ENCODE data around the gene TSEN54.

The TSEN54 gene

GRCh38 chr17:75549246-75550138, 33.2 kb downstream of the TSEN54 start:
- DNase-seq = peak; percentile 94

GRCh38 chr17:75550139-75550465, 33.8 kb downstream of the TSEN54 start:
- DNase-seq = no peak

GRCh38 chr17:75551266-75551665, 34.9 kb downstream of the TSEN54 start:
- DNase-seq = peak; percentile 84

GRCh38 chr17:75552425-75553294, 36.3 kb downstream of the TSEN54 start:
- peak; percentile 100 for DNase-seq

- no peak for DNase-seq
Measured at GRCh38 chr17:75553295-75554110, 37.2 kb downstream of the TSEN54 start.

- DNase-seq = no peak
Measured at GRCh38 chr17:75555679-75556153, 39.4 kb downstream of the TSEN54 start.

- DNase-seq = peak; percentile 91
Measured at GRCh38 chr17:75557075-75557851, 40.9 kb downstream of the TSEN54 start.

GRCh38 chr17:75557852-75558665, 41.7 kb downstream of the TSEN54 start:
- DNase-seq = no peak

- no peak for DNase-seq
Measured at GRCh38 chr17:75558666-75559530, 42.6 kb downstream of the TSEN54 start.

GRCh38 chr17:75559958-75560533, 43.7 kb downstream of the TSEN54 start:
- DNase-seq = no peak

- peak; percentile 51 for DNase-seq
Measured at GRCh38 chr17:75561927-75562603, 45.7 kb downstream of the TSEN54 start.

GRCh38 chr17:75563063-75563758, 46.9 kb downstream of the TSEN54 start:
- peak; percentile 53 for DNase-seq

- no peak for DNase-seq
Measured at GRCh38 chr17:75564195-75564594, 47.9 kb downstream of the TSEN54 start.

GRCh38 chr17:75565066-75565465, 48.7 kb downstream of the TSEN54 start:
- DNase-seq = peak; percentile 95

- peak; percentile 23 for DNase-seq
Measured at GRCh38 chr17:75565618-75566017, 49.3 kb downstream of the TSEN54 start.

- DNase-seq = peak; percentile 52
Measured at GRCh38 chr17:75566416-75566815, 50.1 kb downstream of the TSEN54 start.

GRCh38 chr17:75566834-75567233, 50.5 kb downstream of the TSEN54 start:
- DNase-seq = peak; percentile 39

Data from islet precursor cell (in vitro differentiated cells).